ENCODE measurements around the gene TGFBR3.

- no peak for TF ChIP-seq POLR2AphosphoS5 (IDR thresholded peaks at IDR 0.05; ENCODE audit: low read depth, low read length)
- no peak for TF ChIP-seq REST (IDR thresholded peaks at IDR 0.05; ENCODE audit: insufficient read depth in 1 of 2, low read depth in 2 of 2, low read length in 1 of 2)
- no peak for TF ChIP-seq CTCF (IDR thresholded peaks at IDR 0.05)
- no peak for TF ChIP-seq TCF7L2 (IDR thresholded peaks at IDR 0.05; ENCODE audit: low read depth, low read length)
Measured at GRCh38 chr1:91768120-91768519, 117.8 kb downstream of the TGFBR3 start.

All from Panc1 (cell line).